Femur (tissue), 1 donor: ENCODE results near the gene FLNB.

Experiments
- DNase-seq: peaks from one replicate; pipeline ENCODE4 v3.0.0-alpha.2; 2017

FLNB gene

DNA sequence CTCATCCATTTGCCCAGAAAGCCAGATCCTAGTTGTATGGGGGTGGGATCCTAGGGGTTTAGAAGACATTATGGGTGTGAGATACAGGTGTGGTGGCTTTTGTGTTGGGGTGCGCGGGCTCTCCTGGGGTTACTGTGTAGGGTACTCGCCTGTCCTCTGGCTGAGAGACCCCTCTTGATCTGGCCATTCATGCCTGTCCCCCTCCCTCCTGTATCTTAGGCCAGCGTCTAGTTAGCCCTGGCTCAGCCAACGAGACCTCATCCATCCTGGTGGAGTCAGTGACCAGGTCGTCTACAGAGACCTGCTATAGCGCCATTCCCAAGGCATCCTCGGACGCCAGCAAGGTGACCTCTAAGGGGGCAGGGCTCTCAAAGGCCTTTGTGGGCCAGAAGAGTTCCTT, 161.1 kb downstream of the FLNB start:
- no peak for DNase-seq

- no peak for DNase-seq
Observed at GRCh38 chr3:58170376-58170775, 162.2 kb downstream of the FLNB start.

- no peak for DNase-seq
Observed at GRCh38 chr3:58171126-58171525, 162.9 kb downstream of the FLNB start.

GRCh38 chr3:58173029-58173668, 164.9 kb downstream of the FLNB start:
- DNase-seq: no peak

- peak; percentile 65 for DNase-seq
Observed at GRCh38 chr3:58173669-58174398, 165.6 kb downstream of the FLNB start.

DNA sequence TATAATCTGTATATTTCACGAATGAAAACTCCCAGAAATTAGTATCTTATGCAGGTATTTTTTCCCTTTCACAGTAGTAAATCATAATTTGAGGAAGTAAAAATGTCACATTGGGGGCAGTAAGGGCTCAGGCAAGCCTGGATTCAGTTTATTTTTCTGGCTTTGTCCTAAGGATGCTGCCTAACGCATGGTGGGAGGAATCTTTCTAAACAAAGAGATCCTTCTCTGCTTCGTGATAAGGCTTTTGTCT, 166.9 kb downstream of the FLNB start:
- no peak for DNase-seq

DNA sequence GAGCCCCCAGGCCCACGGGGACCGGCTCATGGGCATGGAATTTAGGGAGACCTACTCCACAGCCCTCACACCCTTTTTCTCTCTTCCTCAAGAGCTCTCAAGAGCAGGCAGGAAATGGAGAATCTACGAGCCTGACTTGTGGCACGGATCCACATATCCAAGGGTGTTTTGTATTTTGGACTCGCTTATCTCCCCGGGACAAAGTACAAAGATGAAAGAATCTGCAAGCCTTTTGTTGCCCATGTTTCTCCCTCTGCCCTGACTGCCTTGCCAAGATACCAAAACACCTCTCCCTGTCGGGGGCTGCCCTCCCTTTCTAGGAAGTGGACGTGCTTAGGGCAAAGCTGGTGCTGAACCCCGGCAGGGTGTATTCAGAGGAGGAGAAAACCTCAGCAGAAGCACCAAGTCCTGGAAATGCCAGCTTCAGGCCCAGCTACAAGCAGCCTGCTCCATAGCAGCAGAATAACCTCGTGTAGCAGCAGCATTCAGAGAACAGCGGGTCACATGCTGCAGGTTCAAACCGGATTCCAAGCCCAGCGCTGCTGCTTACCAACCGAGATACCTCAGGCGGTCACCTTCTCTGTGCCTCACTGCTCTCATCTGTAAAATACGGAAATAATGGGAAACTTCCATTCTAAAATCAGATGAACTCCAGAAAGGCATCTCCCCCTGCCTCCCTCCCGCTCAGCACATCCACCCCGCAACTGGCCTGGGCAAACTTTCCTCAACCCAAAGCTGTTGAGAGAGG, 167.4 kb downstream of the FLNB start:
- no peak for DNase-seq

GRCh38 chr3:58176185-58176530, 167.9 kb downstream of the FLNB start:
- DNase-seq: no peak

- no peak for DNase-seq
Observed at GRCh38 chr3:58176827-58177489, 168.7 kb downstream of the FLNB start.

DNA sequence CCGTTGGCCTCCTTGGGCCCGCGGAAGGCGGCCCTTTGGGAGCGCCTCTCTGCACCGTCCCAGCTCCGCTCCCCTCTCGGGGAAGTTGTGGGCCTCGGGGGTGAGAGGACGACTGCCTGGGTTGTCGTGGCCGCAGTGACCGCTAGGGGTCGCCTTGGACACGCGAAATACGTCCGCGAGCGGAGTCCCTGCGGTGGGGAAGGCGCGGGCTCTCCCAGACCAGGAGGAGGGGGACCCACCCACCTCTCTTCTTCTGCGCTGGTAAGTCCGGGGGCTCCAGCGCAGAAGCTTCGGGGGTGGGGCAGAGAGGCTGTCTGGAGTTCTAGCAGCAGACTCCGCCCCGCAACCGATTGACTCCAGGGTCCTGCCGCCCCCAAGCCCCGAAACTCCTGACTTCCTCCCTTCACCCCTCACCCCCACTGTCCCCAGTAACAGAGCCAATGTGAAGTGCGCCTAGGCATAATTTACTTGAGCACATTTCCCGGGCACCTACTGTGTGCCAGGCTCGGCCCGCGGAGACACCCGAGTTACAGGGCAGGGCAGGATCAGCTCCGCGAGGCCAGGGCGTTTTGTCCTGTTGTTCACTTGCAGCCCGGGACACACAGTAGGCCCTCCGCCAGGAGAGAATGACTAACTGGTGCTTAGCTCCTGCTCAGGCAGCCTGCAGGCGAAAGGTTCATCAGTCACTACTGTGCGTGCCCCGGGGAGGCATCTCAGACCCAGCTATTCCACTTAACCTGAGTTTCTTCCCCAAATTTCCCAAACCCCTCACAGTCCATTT, 169.7 kb downstream of the FLNB start:
- peak; percentile 93 for DNase-seq

GRCh38 chr3:58178528-58179234, 170.5 kb downstream of the FLNB start:
- DNase-seq: no peak

- no peak for DNase-seq
Observed at GRCh38 chr3:58179235-58180098, 171.2 kb downstream of the FLNB start.

DNA sequence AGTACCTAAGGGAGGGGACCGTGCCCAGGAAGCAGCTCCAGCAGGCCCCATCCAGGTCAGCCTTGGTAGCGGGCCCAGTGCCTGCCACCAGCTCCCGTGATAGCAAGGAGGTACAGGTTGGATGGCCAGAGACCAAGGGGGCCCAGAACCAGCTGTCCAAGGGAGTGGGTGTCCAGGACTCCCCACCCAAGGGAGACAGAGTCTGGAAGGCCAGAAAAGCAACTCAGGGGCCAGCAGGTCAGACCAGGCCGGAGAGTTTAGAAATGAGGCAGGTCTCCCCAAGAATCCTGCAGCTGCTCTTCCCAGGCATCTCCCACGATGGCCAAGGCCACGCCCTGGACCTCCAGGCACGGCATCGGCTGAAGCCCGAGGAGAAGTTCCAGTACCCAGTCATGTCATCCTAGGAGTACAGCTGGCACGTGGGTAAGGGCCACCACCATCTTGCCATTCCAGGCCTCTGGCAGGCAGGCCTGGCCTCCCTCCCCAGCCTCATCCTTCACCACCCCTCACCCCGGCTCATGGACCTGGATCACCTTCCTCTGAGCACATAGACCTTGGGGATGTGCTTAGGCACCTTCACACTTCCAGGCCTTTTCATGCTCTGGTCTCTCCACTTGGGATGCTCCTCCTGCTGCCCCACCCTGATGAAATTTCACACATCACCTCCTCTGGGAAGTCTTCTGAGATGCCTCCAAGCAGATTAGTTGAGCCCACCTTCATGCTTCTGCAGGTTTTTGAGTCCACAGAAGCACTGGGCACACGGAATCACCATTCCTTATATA, 172.1 kb downstream of the FLNB start:
- DNase-seq: no peak

DNA sequence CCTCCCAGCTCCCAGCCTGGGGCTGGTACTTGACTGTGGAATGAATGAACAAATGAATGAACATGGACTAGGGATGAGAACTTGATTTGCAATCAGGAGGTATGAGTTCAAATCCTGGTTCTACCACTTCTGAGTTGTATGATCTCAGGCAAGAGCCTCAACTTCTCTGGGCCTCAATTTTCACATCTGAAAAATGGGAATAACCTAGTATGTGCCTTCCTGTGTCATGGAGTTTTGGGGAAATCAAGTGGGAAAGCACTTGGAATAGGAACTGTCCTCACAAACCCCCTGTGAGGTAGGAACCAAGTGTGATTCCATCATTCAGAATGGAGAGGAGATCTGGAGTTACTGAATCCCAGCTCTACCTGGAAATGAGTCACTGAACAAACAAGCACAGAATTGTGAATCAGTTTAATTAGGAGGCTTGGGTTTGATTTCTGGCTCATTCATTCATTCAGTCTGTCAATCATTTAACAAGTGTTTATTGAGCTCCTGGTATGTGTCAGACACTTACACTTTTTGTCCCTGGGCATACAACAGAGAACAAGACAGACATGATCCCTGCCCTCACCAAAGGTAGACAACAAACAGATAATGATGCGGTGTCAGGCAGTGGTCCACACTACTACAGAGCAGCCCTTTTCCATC, 172.8 kb downstream of the FLNB start:
- no peak for DNase-seq

DNA sequence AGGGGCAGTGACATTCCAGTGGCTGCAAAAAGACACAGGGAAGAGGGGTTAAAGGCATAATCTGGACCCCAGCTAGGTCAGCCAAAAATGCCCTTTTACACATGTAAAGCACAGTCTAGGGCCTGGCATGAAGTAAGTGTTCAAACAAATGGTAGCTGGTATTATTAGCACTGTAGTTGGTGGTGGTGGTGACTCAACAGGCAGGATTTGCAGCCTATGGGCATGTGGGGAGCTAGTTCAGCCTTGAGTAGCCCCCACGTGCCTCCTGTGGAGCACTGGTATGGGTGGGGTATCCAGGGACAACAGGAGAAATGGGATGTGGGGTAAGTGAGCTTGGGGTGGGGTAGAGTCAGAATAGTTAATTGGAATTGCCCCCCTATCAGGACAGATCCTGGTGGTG, 175.0 kb downstream of the FLNB start:
- DNase-seq: no peak

DNA sequence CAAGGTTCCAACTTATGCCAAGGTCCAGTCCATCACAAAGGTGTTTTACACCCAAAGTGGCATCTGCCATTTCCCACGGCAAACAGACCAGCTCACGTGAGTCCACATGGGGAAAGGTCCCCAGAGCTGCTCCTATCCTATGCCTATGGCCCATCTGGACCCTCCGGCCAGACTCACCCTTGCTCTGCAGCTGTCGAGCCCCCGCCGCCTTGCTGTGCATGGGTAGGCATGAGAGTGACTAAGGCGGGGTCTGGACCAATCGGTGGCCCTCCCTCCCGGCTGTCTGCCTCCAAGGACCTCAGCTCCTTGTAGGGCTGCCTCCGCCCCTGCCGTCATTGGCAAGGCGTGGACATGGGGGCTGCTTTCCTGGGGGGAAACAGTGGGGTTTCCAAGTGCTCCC, 175.7 kb downstream of the FLNB start:
- DNase-seq: no peak

- no peak for DNase-seq
Observed at GRCh38 chr3:58184309-58184981, 176.2 kb downstream of the FLNB start.

DNA sequence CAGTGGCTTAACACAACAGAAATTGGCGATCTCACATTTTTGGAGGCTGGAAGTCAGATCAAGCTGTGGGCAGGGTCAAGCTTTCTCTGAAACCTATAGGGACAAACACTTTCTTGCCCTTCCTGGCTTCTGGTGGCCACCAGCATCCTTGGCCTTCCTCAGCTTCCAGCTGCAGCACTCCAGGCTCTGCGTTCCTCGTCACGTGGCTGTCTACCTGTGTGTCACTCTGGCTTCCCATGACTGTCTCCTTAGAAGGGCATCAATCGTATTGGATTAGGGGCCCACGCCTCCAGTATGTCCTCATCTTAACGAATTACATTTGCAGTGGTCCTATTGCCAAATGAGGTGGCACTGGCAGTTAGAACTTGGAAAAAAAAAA, 176.7 kb downstream of the FLNB start:
- no peak for DNase-seq

GRCh38 chr3:58188173-58188564, 179.9 kb downstream of the FLNB start:
- DNase-seq: no peak
